ENCODE results near the gene TRAPPC8.
"Not testable (repeated sequence)": the region's sequence is repeated elsewhere in the genome, so short reads cannot be mapped to it uniquely, and the experiment has no call there.

TRAPPC8 gene

DNA sequence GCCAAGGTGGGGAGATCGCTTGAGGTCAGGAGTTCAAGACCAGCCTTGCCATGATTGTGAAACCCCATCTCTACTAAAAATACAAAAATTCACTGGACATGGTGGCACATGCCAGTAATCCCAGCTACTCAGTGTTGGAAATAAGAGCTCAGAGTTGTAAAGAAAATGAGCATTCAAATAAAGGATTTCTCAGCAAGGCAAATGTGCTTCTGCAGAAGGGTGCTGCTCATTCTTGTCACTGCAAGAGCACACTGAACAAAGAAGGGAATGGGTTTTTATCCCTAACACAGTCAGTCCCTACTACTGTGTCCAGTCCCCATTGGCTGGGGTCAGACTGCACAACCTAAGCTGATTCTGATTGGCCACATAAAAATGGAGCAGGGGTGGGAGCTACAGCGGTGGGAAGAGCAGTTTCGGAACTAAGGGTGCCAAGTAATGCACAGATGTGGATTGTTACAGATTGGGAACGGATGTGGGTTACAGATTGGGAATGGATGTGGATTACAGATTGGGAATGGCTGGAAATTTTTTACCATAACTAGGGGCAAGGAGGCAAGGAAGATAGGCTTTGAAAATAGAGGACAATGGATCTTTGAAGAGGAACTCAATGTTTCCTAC is 31.1 kb upstream of the TRAPPC8 start:
- DNase-seq (ENCODE audit: insufficient read length) (no peak), FAIRE-seq (no peak)

DNA sequence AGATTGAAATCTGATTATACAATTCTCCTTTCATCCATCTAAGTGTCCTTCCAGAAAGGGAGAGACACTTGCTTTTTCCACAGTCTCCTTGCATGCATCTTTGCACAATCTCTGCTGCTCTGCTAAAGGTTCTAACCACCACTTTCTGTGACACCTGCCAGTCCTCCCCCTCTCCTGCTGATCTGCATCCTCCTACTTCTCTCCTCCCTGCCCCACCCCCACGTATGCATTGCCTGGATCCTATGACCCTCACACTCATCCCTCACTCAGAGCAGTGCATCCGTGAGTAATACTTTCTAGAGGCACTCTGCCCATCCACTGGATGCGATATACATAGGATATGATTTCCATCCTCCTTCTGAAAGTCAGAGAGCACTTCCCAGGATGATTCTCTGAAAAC is 27.7 kb upstream of the TRAPPC8 start:
- FAIRE-seq (no peak), DNase-seq (ENCODE audit: insufficient read length) (no peak)
- no peak for TF ChIP-seq POLR2A (IDR thresholded peaks at IDR 0.05; ENCODE audit: low read depth, low read length)
- TF ChIP-seq TAF1 (IDR thresholded peaks at IDR 0.05; ENCODE audit: borderline replicate concordance, low read depth, low read length) = no peak
- no peak for TF ChIP-seq POLR2AphosphoS5 (IDR thresholded peaks at IDR 0.05; ENCODE audit: low read depth, low read length)

More for the DNA sequence above, 31.1 kb upstream of the TRAPPC8 start:
- no peak for TF ChIP-seq POLR2AphosphoS5 (IDR thresholded peaks at IDR 0.05; ENCODE audit: low read depth, low read length)
- TF ChIP-seq TAF1 (IDR thresholded peaks at IDR 0.05; ENCODE audit: borderline replicate concordance, low read depth, low read length) = no peak
- TF ChIP-seq POLR2A (IDR thresholded peaks at IDR 0.05; ENCODE audit: low read depth, low read length) = no peak

DNA sequence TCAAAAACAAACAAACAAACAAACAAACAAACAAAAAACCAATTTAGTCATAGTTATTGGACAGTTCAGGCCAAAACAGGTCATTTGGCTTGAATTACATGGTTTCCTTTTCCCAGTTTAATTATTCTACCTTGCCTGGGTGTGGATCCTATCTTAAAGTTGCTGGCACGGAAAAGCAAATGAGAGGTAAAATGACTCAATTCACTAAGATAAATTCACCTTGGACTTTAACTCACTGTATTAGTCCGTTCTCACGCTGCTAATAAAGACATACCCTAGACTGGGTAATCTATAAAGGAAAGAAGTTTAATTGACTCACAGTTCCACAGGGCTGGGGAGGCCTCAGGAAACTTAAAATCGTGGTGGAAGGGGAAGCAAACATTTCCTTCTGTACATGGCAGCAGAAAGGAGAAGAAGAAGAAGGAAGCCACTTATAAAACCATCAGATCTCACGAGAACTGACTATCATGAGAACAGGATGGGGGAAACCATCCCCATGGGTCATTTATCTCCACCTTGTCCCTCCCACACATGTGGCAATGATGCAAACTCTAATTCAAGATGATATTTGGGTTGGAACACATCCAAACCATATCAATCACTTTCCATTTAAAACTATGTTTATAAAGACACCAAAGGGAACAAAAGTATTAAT is 22.5 kb upstream of the TRAPPC8 start:
- FAIRE-seq = no peak
- TF ChIP-seq TAF1 (IDR thresholded peaks at IDR 0.05; ENCODE audit: borderline replicate concordance, low read depth, low read length) (no peak), POLR2A (IDR thresholded peaks at IDR 0.05; ENCODE audit: low read depth, low read length) (no peak), POLR2AphosphoS5 (IDR thresholded peaks at IDR 0.05; ENCODE audit: low read depth, low read length) (no peak)
- DNase-seq (ENCODE audit: insufficient read length) = no peak

DNA sequence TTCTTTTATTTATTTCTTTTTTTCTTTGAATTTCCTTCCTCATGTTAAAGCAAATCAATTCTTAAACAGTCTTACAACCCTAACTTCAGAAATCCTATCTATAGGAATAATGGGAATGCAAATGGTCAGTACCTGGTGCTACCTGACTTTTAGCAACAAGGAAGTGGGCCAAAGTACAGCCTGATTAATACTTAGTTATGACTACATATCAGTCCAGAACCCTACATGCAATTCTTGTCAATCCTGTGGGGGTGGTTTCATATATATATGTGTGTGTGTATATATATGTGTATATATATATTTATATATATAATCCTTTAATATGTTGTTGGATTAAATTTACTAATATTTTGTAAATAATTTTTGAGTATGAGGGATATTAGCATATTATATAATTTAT is 14.8 kb upstream of the TRAPPC8 start:
- FAIRE-seq = no peak
- TF ChIP-seq POLR2AphosphoS5 (IDR thresholded peaks at IDR 0.05; ENCODE audit: low read depth, low read length) (no peak), TAF1 (IDR thresholded peaks at IDR 0.05; ENCODE audit: borderline replicate concordance, low read depth, low read length) (no peak), POLR2A (IDR thresholded peaks at IDR 0.05; ENCODE audit: low read depth, low read length) (no peak)
- DNase-seq (ENCODE audit: insufficient read length) = no peak

DNA sequence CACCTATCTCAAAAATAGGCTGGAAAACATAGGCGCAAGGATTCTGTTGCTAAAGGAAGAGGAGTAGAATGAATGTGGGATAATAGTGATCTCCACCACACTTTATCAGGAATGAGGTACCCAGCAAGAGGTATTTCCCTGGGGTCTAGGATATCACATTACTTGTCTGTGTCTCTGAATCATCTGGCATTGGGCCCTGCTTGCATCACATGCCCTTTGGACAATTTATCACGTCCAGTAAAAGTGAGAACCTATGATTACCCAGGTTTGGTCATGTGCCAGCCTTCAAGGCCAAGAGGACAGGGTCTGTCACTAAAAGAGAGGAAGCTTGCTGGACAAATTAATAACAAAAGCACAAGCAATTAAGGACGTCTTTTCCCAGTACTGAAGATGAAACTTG is 11.4 kb upstream of the TRAPPC8 start:
- no peak for DNase-seq (ENCODE audit: insufficient read length)
- FAIRE-seq = no peak
- TF ChIP-seq TAF1 (IDR thresholded peaks at IDR 0.05; ENCODE audit: borderline replicate concordance, low read depth, low read length) (no peak), POLR2AphosphoS5 (IDR thresholded peaks at IDR 0.05; ENCODE audit: low read depth, low read length) (no peak), POLR2A (IDR thresholded peaks at IDR 0.05; ENCODE audit: low read depth, low read length) (no peak)

DNA sequence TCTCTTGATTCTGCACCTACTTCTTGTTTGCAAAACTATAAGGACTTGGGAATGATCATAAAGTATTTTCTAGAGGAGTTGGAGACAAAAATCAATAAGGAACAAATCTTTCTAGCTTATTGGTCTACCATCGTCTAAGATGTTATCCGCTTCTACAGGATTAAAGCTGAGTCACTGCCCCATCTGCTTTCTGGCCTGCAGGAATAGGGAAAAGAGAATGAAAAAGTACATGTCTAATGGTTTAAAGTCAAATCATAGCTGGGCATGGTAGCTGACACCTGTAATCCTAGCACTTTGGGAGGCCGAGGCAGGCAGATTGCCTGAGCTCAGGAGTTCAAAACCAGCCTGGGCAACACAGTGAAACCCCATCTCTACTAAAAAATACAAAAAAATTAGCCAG is 10.8 kb upstream of the TRAPPC8 start:
- DNase-seq (ENCODE audit: insufficient read length); FAIRE-seq: not testable (repeated sequence)

DNA sequence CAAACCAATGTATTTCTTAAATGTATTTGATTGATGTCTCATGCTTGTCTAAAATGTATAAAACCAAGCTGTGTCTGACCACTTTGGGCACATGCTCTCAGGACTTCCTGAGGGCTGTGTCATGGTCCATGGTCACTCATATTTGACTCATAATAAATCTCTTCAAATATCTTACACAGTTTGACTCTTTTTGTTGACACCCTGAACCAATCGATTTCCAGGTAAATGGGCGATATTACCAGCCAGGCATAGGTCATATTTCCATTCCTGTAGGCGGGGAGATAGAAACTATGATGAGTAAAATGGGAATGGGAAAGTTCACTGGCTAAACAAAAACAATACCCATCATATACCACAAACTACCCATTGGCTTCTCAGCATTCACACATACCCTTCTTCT is 9.3 kb upstream of the TRAPPC8 start:
- DNase-seq (ENCODE audit: insufficient read length) (no peak), FAIRE-seq (no peak)
- TF ChIP-seq TAF1 (IDR thresholded peaks at IDR 0.05; ENCODE audit: borderline replicate concordance, low read depth, low read length) (no peak), POLR2AphosphoS5 (IDR thresholded peaks at IDR 0.05; ENCODE audit: low read depth, low read length) (no peak), POLR2A (IDR thresholded peaks at IDR 0.05; ENCODE audit: low read depth, low read length) (no peak)

DNA sequence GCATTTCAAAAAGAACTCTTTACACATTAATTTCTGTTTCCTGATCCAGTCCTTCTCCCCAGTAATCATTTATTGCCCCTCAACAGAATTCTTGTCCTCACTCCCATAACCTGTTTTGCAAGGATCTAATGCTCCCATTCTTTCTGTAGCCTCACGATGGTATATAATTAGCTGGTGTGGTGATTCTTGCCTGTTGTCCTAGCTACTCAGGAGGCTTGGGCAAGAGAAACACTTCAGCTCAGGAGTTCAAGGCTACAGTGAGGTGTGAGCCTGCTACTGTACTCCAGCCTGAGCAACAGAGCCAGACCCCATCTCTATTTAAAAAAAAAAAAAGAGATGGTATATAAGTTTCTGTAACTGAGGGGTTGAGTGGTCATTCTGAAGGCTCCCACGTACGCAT is 7.7 kb upstream of the TRAPPC8 start:
- FAIRE-seq (no peak), DNase-seq (ENCODE audit: insufficient read length) (no peak)
- TF ChIP-seq POLR2AphosphoS5 (IDR thresholded peaks at IDR 0.05; ENCODE audit: low read depth, low read length) = no peak
- TF ChIP-seq TAF1 (IDR thresholded peaks at IDR 0.05; ENCODE audit: borderline replicate concordance, low read depth, low read length) = no peak

DNA sequence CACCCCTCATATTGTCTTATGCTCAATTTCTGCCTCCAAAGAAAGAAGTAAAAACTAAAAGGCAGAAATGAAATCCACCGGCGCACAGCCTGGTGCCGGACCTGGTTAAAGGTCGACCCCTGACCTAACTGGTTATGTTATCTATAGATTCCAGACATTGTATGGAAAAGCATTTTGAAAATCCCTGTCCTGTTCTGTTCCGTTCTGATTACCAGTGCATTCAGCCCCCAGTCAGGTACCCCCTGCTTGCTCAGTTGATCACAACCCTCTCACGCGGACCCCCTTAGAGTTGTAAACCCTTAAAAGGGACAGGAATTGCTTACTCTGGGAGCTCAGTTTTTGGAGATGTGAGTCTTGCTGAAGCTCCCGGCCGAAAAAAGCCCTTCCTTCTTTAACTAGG is 5.4 kb upstream of the TRAPPC8 start:
- not testable (repeated sequence) for DNase-seq (ENCODE audit: insufficient read length); FAIRE-seq

DNA sequence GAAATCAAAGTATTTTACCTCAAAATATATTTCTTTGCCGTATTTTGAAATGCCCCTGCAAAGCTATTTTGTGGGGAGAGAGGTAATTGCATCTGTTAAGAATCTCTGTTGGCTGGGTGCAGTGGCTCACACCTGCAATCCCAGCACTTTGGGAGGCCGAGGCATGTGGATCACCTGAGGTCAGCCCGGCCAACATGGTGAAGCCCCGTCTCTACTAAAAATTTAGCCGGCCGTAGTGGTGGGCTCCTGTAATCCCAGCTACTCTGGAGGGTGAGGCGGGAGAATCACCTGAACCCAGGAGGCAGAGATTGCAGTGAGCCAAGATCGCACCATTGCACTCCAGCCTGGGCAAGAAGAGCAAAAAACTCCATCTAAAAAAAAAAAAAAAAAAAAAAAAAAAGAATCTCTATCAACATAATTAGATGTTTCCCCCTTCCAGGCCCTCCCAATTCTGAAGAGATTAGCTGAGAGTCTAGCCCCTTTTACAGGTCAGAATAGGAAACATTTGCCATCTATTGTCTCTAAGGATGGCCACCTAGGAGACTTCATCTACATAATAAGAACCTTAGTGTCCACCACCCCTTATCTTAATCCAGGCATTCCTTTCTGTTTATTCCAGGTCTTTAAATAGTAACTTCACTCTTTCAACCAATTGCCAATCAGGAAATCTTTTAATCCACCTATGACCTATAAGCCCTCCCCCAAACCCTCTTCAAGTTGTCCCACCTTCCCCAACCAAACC is 3.5 kb upstream of the TRAPPC8 start:
- TF ChIP-seq POLR2A (IDR thresholded peaks at IDR 0.05; ENCODE audit: low read depth, low read length) = no peak
- FAIRE-seq = no peak
- DNase-seq (ENCODE audit: insufficient read length) = no peak

DNA sequence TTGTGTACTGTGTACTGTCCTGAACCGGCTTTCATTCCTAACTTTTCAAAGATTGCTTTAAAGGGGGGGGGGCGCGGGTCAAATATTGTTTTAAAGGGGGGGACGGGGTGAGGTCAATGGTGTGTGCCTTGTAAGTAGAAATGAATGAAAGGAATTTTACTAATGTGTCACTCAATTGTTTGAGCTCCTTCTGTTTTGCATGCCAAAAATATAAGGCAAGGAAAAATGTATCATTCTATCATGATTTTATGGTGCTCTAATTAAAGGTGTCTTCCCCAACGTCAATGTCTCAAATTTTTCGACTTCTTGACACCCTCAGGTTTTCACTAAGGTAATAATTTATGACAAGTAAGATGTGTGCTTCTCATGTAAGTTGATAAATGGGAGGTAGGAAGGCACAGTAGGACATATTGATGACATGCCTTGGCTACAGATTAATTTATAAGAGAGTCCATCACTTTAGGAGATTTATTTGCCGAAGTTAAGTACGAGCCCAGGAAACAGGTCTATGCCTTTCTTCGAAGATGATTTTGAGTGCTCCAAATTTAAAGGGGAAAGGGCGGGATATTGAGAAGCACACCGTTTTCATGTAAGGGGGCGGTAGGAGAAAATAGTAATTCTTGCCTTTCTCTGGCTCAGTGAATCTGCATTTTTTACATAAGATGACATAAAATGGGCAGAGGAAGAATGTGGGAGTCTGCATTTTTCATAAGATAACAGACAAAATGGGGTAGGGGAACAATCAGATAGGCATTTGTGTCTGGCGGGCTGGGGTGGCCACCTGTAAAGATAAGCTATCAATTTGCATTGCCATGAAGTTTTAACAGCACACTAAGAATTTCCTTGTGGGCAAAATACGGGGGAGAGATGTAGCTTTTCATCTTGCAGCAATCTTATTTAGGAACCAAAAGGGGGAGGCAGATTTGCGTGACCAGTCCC is 1.2 kb upstream of the TRAPPC8 start:
- no peak for FAIRE-seq
- no peak for DNase-seq (ENCODE audit: insufficient read length)
- TF ChIP-seq POLR2AphosphoS5 (IDR thresholded peaks at IDR 0.05; ENCODE audit: low read depth, low read length) (no peak), TAF1 (IDR thresholded peaks at IDR 0.05; ENCODE audit: borderline replicate concordance, low read depth, low read length) (no peak), POLR2A (IDR thresholded peaks at IDR 0.05; ENCODE audit: low read depth, low read length) (no peak)
